WTC11 (cell line): ENCODE data around the gene SP3. TPM values are rescaled to one million over a fixed set of nuclear protein-coding genes. Genes with fewer than 3 reads are reported as not detected.

Experiments used
- ATAC-seq: fragments of 200-7000 bp; cut with Tn5 transposase; 2 replicates; pipeline ENCODE4 v1.10.0; 2021; ENCODE audit warnings: mild to moderate bottlenecking, moderate library complexity
- CTCF ChIA-PET: fragments of 300-600 bp; sonication (Branson Sonifier 250); formaldehyde crosslinking; loops from one replicate; lab custom pipeline; 2021; ENCODE audit warnings: antibody characterized with exemption; lab: Charles Lee
- POLR2A ChIA-PET: fragments of 350-600 bp; sonication (Branson Sonifier 250); formaldehyde crosslinking; loops from one replicate; lab custom pipeline; 2021; ENCODE audit warnings: antibody characterized with exemption; lab: Charles Lee
- DNase-seq: peaks from one replicate; pipeline ENCODE4 v3.0.0; 2021; ENCODE audit warnings: low spot score
- H3K27ac Mint-ChIP-seq: 2 replicates; pipeline ENCODE4 v1.8.0; 2021; ENCODE audit warnings: mixed read lengths
- H3K27me3 Mint-ChIP-seq: 2 replicates; pipeline ENCODE4 v1.8.0; 2021; ENCODE audit warnings: low read depth, mild to moderate bottlenecking, moderate library complexity, mixed read lengths
- H3K36me3 Mint-ChIP-seq: 2 replicates; pipeline ENCODE4 v1.8.0; 2021; ENCODE audit warnings: mixed read lengths
- H3K4me1 Mint-ChIP-seq: 2 replicates; pipeline ENCODE4 v1.8.0; 2022; ENCODE audit warnings: mixed read lengths
- H3K4me3 Mint-ChIP-seq: 2 replicates; pipeline ENCODE4 v1.8.0; 2021; ENCODE audit warnings: mild to moderate bottlenecking, moderate library complexity, mixed read lengths
- H3K9me3 Mint-ChIP-seq: 2 replicates; pipeline ENCODE4 v1.8.0; 2021; ENCODE audit warnings: mixed read lengths
- CREM ChIP-seq: sonication (generic); formaldehyde crosslinking; IDR thresholded peaks from 2 replicates; pipeline ENCODE4 v1.8.1; 2022; ENCODE audit warnings: mild to moderate bottlenecking, missing genetic modification reagents, moderate library complexity
- EMX1 ChIP-seq: fragments of 250-450 bp; sonication (Bioruptor Pico); IDR thresholded peaks from 2 replicates; pipeline ENCODE4 v1.8.0; 2021; ENCODE audit warnings: mild to moderate bottlenecking
- ETV6 ChIP-seq: sonication (generic); formaldehyde crosslinking; IDR thresholded peaks from 2 replicates; pipeline ENCODE4 v1.8.1; 2022; ENCODE audit warnings: mild to moderate bottlenecking, missing genetic modification reagents
- FOXP1 ChIP-seq: sonication (generic); formaldehyde crosslinking; IDR thresholded peaks from 2 replicates; pipeline ENCODE4 v1.8.0; 2022; ENCODE audit warnings: missing genetic modification reagents, mild to moderate bottlenecking, moderate library complexity, borderline replicate concordance
- NR2C2 ChIP-seq: sonication (generic); formaldehyde crosslinking; IDR thresholded peaks from 2 replicates; pipeline ENCODE4 v1.8.0; 2022; ENCODE audit warnings: mild to moderate bottlenecking, missing genetic modification reagents
- SMAD3 ChIP-seq: sonication (generic); formaldehyde crosslinking; IDR thresholded peaks from 2 replicates; pipeline ENCODE4 v1.8.0; 2022; ENCODE audit warnings: missing genetic modification reagents, mild to moderate bottlenecking, borderline replicate concordance
- total RNA-seq: library from RNA; stranded (reverse); gene quantifications from 3 replicates; pipeline ENCODE4 v1.2.3, GENCODE V29; 2021
- TF ChIP-seq, protein P1 (sequence below): sonication (generic); formaldehyde crosslinking; IDR thresholded peaks from 2 replicates; pipeline ENCODE4 v1.8.0; 2022; ENCODE audit warnings: mild to moderate bottlenecking, missing genetic modification reagents
- TF ChIP-seq, protein P2 (sequence below): sonication (generic); formaldehyde crosslinking; IDR thresholded peaks from 2 replicates; pipeline ENCODE4 v1.8.1; 2022; ENCODE audit warnings: low read depth, missing genetic modification reagents, borderline replicate concordance
- TF ChIP-seq, protein P3 (sequence below): fragments of 250-450 bp; sonication (Bioruptor Pico); IDR thresholded peaks from 2 replicates; pipeline ENCODE4 v1.8.0; 2021; ENCODE audit warnings: mild to moderate bottlenecking
- TF ChIP-seq, protein P4 (sequence below): sonication (generic); formaldehyde crosslinking; IDR thresholded peaks from 2 replicates; pipeline ENCODE4 v1.8.1; 2022; ENCODE audit warnings: mild to moderate bottlenecking, missing genetic modification reagents, moderate library complexity, borderline replicate concordance
- TF ChIP-seq, protein P5 (sequence below): fragments of 250-450 bp; sonication (Bioruptor Pico); conservative IDR thresholded peaks from 2 replicates; pipeline ENCODE4 v1.9.0; 2021; ENCODE audit warnings: mild to moderate bottlenecking
- TF ChIP-seq, protein P6 (sequence below): sonication (generic); formaldehyde crosslinking; IDR thresholded peaks from 2 replicates; pipeline ENCODE4 v1.8.1; 2022; ENCODE audit warnings: missing genetic modification reagents, borderline replicate concordance

SP3 gene
- total RNA-seq, 1 experiment from 2014 or later: 88.5 TPM

DNA sequence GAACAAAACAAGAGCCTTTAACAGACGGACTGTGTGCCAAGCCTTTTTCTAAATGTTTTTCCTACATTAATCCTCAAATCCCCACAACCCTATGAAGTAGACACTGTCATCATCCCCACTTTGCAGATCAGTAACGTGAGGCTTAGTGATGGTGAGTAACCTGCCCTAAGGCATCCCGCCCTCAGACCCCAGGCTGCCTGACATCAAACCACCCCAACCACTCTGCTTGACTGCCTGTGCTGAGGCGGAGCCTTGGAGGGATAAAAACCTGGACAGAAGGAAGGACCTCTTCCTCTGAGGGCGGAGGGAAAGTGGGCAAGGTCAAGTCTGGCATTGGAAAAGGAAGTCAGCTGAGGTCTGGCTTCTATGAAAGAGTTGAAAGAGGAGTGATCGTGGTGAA is 104.6 kb downstream of the SP3 start (continued):
- no peak for TF ChIP-seq SMAD3 (CRISPR knock-in tag)
- TF ChIP-seq, all 79 proteins: peak for 0

DNA sequence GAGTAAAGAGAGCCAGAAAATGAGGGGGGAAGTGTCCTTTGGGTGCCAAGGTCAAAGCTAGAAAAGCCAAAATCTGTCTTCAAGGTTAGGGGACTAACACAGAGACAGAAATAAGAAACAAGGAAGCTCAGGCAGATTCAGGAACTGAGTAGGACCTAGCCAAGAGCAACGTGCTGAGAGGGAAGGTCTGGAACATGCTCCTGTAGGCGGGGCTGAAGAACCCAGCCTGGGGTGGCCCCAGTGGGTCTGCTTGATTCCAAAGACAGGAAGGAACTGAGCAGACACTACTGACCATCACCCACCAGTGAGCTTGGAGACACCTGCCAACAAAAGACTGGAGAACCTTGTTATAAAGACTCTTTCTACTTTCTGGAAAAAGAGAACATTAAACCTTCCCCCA is 105.1 kb downstream of the SP3 start:
- ChIA-PET POLR2A (no interaction called here), CTCF (no interaction called here)
- H3K27ac Mint-ChIP-seq: no peak overlapping the region
- no peaks in the 10 kb centered on the region; the same call in 1 of the 2 replicates for H3K27me3 Mint-ChIP-seq
- H3K4me3 Mint-ChIP-seq: no peak overlapping the region
- peaks cover 9% of the 10 kb centered on the region for H3K9me3 Mint-ChIP-seq
- TF ChIP-seq FOXP1 (CRISPR knock-in tag): no peak
- no peak for TF ChIP-seq EMX1 (CRISPR knock-in tag)
- TF ChIP-seq, protein P1, sequence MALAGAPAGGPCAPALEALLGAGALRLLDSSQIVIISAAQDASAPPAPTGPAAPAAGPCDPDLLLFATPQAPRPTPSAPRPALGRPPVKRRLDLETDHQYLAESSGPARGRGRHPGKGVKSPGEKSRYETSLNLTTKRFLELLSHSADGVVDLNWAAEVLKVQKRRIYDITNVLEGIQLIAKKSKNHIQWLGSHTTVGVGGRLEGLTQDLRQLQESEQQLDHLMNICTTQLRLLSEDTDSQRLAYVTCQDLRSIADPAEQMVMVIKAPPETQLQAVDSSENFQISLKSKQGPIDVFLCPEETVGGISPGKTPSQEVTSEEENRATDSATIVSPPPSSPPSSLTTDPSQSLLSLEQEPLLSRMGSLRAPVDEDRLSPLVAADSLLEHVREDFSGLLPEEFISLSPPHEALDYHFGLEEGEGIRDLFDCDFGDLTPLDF (CRISPR knock-in tag): no peak
- TF ChIP-seq CREM (CRISPR knock-in tag): no peak
- TF ChIP-seq, protein P2, sequence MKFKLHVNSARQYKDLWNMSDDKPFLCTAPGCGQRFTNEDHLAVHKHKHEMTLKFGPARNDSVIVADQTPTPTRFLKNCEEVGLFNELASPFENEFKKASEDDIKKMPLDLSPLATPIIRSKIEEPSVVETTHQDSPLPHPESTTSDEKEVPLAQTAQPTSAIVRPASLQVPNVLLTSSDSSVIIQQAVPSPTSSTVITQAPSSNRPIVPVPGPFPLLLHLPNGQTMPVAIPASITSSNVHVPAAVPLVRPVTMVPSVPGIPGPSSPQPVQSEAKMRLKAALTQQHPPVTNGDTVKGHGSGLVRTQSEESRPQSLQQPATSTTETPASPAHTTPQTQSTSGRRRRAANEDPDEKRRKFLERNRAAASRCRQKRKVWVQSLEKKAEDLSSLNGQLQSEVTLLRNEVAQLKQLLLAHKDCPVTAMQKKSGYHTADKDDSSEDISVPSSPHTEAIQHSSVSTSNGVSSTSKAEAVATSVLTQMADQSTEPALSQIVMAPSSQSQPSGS (CRISPR knock-in tag): no peak
- H3K36me3 Mint-ChIP-seq: no peaks in the 10 kb centered on the region
- peaks cover 15% of the 10 kb centered on the region for H3K4me1 Mint-ChIP-seq
- ATAC-seq: no peak
- no peak for DNase-seq

DNA sequence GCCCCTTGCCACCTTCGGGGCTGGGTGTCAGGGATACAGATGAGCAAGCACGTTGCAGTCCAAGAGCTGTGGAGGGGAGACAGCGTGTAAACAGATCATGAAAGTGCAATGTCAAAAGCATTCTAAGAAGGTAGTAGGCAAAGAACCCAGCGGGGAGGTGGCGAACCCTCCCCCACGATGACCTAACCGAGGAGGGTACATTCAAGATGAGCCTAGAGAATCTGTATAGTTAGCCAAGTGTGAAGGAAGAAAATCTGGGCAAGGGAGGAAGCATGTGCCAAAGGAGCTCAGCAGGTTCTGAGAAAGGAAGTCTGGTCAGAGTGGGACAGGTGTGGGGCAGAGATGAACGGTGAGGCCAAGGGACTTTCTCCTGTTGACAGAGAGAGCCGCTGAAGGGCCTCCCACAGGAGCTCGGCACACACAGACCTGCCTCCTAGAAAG is 106.9 kb downstream of the SP3 start:
- DNase-seq: no peak
- no peaks in the 10 kb centered on the region for H3K36me3 Mint-ChIP-seq
- ChIA-PET POLR2A (no interaction called here), CTCF (no interaction called here)
- no peak overlapping the region for H3K27ac Mint-ChIP-seq
- peak; percentile 32; the same call in 1 of the 2 replicates for ATAC-seq
- no peak overlapping the region for H3K4me3 Mint-ChIP-seq
- TF ChIP-seq, protein P3, sequence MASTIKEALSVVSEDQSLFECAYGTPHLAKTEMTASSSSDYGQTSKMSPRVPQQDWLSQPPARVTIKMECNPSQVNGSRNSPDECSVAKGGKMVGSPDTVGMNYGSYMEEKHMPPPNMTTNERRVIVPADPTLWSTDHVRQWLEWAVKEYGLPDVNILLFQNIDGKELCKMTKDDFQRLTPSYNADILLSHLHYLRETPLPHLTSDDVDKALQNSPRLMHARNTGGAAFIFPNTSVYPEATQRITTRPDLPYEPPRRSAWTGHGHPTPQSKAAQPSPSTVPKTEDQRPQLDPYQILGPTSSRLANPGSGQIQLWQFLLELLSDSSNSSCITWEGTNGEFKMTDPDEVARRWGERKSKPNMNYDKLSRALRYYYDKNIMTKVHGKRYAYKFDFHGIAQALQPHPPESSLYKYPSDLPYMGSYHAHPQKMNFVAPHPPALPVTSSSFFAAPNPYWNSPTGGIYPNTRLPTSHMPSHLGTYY (CRISPR knock-in tag): no peak
- TF ChIP-seq EMX1 (CRISPR knock-in tag) (no peak), ETV6 (CRISPR knock-in tag) (no peak), NR2C2 (CRISPR knock-in tag) (no peak)
- TF ChIP-seq, protein P4, sequence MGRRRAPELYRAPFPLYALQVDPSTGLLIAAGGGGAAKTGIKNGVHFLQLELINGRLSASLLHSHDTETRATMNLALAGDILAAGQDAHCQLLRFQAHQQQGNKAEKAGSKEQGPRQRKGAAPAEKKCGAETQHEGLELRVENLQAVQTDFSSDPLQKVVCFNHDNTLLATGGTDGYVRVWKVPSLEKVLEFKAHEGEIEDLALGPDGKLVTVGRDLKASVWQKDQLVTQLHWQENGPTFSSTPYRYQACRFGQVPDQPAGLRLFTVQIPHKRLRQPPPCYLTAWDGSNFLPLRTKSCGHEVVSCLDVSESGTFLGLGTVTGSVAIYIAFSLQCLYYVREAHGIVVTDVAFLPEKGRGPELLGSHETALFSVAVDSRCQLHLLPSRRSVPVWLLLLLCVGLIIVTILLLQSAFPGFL: no peak
- TF ChIP-seq, protein P5, sequence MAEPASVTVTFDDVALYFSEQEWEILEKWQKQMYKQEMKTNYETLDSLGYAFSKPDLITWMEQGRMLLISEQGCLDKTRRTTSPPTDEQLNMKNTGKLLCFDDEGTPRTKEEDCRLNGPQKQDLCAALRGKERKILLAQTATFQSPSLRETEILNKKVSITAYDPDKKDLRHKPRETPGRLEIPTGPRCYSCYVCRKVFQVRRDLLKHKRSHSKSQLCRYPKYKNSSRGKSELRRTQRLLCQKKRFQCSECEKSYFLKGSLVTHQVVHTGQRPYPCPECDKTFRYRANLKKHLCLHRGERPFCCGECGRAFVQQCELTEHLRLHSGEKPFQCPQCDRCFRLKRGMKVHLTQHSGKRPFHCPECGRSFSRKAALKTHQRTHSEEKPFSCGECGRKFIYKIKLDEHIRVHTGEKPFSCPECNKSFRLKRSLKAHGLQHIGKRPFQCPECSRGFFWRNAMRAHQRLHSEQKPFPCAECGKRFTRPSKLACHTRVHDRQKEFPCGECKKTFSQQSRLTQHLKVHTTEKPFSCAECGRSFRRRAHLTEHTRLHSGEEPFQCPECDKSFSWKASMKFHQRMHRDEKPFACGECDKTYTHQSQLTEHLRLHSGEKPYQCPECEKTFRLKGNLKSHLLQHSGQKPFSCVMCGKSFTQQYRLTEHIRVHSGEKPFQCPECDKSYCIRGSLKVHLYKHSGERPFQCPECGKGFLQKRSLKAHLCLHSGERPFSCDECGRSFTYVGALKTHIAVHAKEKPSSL (CRISPR knock-in tag): no peak
- TF ChIP-seq, protein P6, sequence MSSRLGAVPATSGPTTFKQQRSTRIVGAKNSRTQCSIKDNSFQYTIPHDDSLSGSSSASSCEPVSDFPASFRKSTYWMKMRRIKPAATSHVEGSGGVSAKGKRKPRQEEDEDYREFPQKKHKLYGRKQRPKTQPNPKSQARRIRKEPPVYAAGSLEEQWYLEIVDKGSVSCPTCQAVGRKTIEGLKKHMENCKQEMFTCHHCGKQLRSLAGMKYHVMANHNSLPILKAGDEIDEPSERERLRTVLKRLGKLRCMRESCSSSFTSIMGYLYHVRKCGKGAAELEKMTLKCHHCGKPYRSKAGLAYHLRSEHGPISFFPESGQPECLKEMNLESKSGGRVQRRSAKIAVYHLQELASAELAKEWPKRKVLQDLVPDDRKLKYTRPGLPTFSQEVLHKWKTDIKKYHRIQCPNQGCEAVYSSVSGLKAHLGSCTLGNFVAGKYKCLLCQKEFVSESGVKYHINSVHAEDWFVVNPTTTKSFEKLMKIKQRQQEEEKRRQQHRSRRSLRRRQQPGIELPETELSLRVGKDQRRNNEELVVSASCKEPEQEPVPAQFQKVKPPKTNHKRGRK: no peak
- peaks cover 9% of the 10 kb centered on the region for H3K9me3 Mint-ChIP-seq
- H3K27me3 Mint-ChIP-seq: no peaks in the 10 kb centered on the region; the same call in 1 of the 2 replicates
- peaks cover 15% of the 10 kb centered on the region for H3K4me1 Mint-ChIP-seq
